Femur (tissue), 1 donor: Measurements from ENCODE around the gene RAB41.
"Not testable (repeated sequence)": the region's sequence is repeated elsewhere in the genome, so short reads cannot be mapped to it uniquely, and the experiment has no call there.

Experiments
- DNase-seq: peaks from one replicate; pipeline ENCODE4 v3.0.0-alpha.2; 2017

RAB41 gene

GRCh38 chrX:70281951-70282350 lies at the start of gene RAB41:
Gene RAB41, plus strand, starts transcription at chrX:70282172. Its CDS starts 46 bp downstream, at chrX:70282218.
- DNase-seq, result no peak

GRCh38 chrX:70234355-70234754 lies 47.6 kb upstream of the RAB41 start, which contains the start of gene AWAT1:
Gene AWAT1, plus strand, starts transcription at chrX:70234655. Its CDS starts 41 bp downstream, at chrX:70234696.
- no peak for DNase-seq

GRCh38 chrX:70240751-70241150 lies 41.2 kb upstream of the RAB41 start:
- no peak for DNase-seq

GRCh38 chrX:70241501-70241900 lies 40.5 kb upstream of the RAB41 start:
- no peak for DNase-seq

GRCh38 chrX:70243601-70244000 lies 38.4 kb upstream of the RAB41 start:
- DNase-seq, result not testable (repeated sequence)

GRCh38 chrX:70244881-70245280 lies 37.1 kb upstream of the RAB41 start:
- DNase-seq, result no peak

- no peak for DNase-seq
Observed at GRCh38 chrX:70247252-70247651, 34.7 kb upstream of the RAB41 start.

- no peak for DNase-seq
Observed at GRCh38 chrX:70252491-70252890, 29.5 kb upstream of the RAB41 start.

- DNase-seq, result no peak
Observed at GRCh38 chrX:70253377-70254062, 28.5 kb upstream of the RAB41 start.

GRCh38 chrX:70254063-70254400 lies 27.9 kb upstream of the RAB41 start:
- DNase-seq, result no peak

- no peak for DNase-seq
Observed at GRCh38 chrX:70254909-70255308, 27.1 kb upstream of the RAB41 start.

GRCh38 chrX:70255452-70255851 lies 26.5 kb upstream of the RAB41 start:
- no peak for DNase-seq

- no peak for DNase-seq
Observed at GRCh38 chrX:70257423-70258288, 24.3 kb upstream of the RAB41 start.

GRCh38 chrX:70260104-70260503 lies 21.9 kb upstream of the RAB41 start, which contains the start of gene P2RY4:
Gene P2RY4, minus strand, starts transcription at chrX:70260204. Its CDS starts 580 bp downstream, at chrX:70259624.
- no peak for DNase-seq

GRCh38 chrX:70262952-70263567 lies 18.9 kb upstream of the RAB41 start:
- DNase-seq, result no peak

- DNase-seq, result no peak
Observed at GRCh38 chrX:70264784-70265183, 17.2 kb upstream of the RAB41 start.

- DNase-seq, result no peak
Observed at GRCh38 chrX:70268034-70268433, 13.9 kb upstream of the RAB41 start, which contains the start of gene ARR3. Gene ARR3, plus strand, starts transcription at chrX:70268334. Its CDS starts 1,052 bp downstream, at chrX:70269386.

- not testable (repeated sequence) for DNase-seq
Observed at GRCh38 chrX:70274029-70274428, 7.9 kb upstream of the RAB41 start.

GRCh38 chrX:70279081-70279480 lies 2.9 kb upstream of the RAB41 start:
- no peak for DNase-seq

GRCh38 chrX:70280573-70280972 lies 1.4 kb upstream of the RAB41 start:
- DNase-seq, result no peak

- no peak for DNase-seq
Observed at GRCh38 chrX:70289168-70289792, 7.3 kb downstream of the RAB41 start.

- DNase-seq, result peak; percentile 92
Observed at GRCh38 chrX:70289793-70290770, 8.1 kb downstream of the RAB41 start, which contains the start of the genes KIF4A and PDZD11. Gene KIF4A, plus strand, starts transcription at chrX:70290104. Its CDS starts 355 bp downstream, at chrX:70290459. Gene PDZD11, minus strand, starts transcription at chrX:70289927. Its CDS starts 586 bp downstream, at chrX:70289341.
